Stimulated activated CD8-positive, alpha-beta memory T cell treated with anti-CD3 and anti-CD28 coated beads, Interleukin-4, amount 100 ng/mL, for 1 hour (primary cell): ENCODE results near the gene CASKIN2.
"Not testable (repeated sequence)": the region's sequence is repeated elsewhere in the genome, so short reads cannot be mapped to it uniquely, and the experiment has no call there.

Experiments
- DNase-seq, 2 donors: peaks; one replicate each; pipeline ENCODE4 v3.0.0-alpha.2; 2020; ENCODE audit warnings: low read depth in 2 of 2, low spot score in 1 of 2

Gene CASKIN2

GRCh38 chr17:75521290-75521689, 6.0 kb upstream of the CASKIN2 start:
- no peak for DNase-seq

- DNase-seq = not testable (repeated sequence)
These were observed 5.1 kb upstream of the CASKIN2 start for GRCh38 chr17:75520413-75520812.

- DNase-seq = no peak
These were observed 3.7 kb upstream of the CASKIN2 start for GRCh38 chr17:75518983-75519537.

GRCh38 chr17:75518201-75518600, 2.9 kb upstream of the CASKIN2 start:
- DNase-seq = no peak

- DNase-seq = no peak
These were observed 2.0 kb upstream of the CASKIN2 start for GRCh38 chr17:75517297-75517865.

- no peak for DNase-seq
These were observed 1.4 kb upstream of the CASKIN2 start for GRCh38 chr17:75516619-75517296.

GRCh38 chr17:75516255-75516618, 900 bp upstream of the CASKIN2 start, which contains the start of gene TSEN54:
Gene TSEN54, plus strand, starts transcription at chr17:75516528. Its CDS starts 33 bp downstream, at chr17:75516561.
- DNase-seq = peak; percentile 84 to 92

GRCh38 chr17:75514919-75515495, 330 bp downstream of the CASKIN2 start:
- no peak for DNase-seq

GRCh38 chr17:75514299-75514918, 928 bp downstream of the CASKIN2 start:
- DNase-seq = no peak

- DNase-seq = no peak
These were observed 1.7 kb downstream of the CASKIN2 start for GRCh38 chr17:75513641-75514000.

GRCh38 chr17:75512926-75513640, 2.3 kb downstream of the CASKIN2 start:
- no peak for DNase-seq

- no peak for DNase-seq
These were observed 3.4 kb downstream of the CASKIN2 start for GRCh38 chr17:75511610-75512575.

- no peak for DNase-seq
These were observed 4.1 kb downstream of the CASKIN2 start for GRCh38 chr17:75511270-75511609.

- no peak for DNase-seq
These were observed 5.6 kb downstream of the CASKIN2 start for GRCh38 chr17:75509528-75510258.

GRCh38 chr17:75508931-75509361, 6.4 kb downstream of the CASKIN2 start:
- no peak for DNase-seq

GRCh38 chr17:75507733-75508719, 7.3 kb downstream of the CASKIN2 start:
- DNase-seq = no peak

GRCh38 chr17:75506888-75507287, 8.4 kb downstream of the CASKIN2 start:
- no peak for DNase-seq

- DNase-seq = no peak
These were observed 9.2 kb downstream of the CASKIN2 start for GRCh38 chr17:75506134-75506533.
